Astrocyte (in vitro differentiated cells and primary cell): Measurements from ENCODE around the gene ADGRA3. TPM values are rescaled to one million over a fixed set of nuclear protein-coding genes. Genes with fewer than 3 reads are reported as not detected.

ENCODE experiments used
- DNase-seq: peaks from one replicate; pipeline ENCODE4 v3.0.0-alpha.2; 2010; ENCODE audit warnings: low read depth
- FAIRE-seq: peaks from 2 replicates; lab custom pipeline; 2011; peaks lifted over from hg19 to GRCh38; lab: Jason Lieb, UNC
- H2AFZ ChIP-seq: 2 replicates; pipeline ENCODE4 v1.6.0; 2012; ENCODE audit warnings: low read depth, low read length, inconsistent platforms
- H3K27ac ChIP-seq: 2 replicates; pipeline ENCODE4 v1.5.1; 2011; ENCODE audit warnings: low read depth, low read length, inconsistent platforms
- H3K27me3 ChIP-seq: 2 replicates; pipeline ENCODE4 v1.6.0; 2011; ENCODE audit warnings: low read length, inconsistent platforms; ENCODE audit not compliant: insufficient read depth
- H3K36me3 ChIP-seq: 2 replicates; pipeline ENCODE4 v1.5.1; 2011; ENCODE audit warnings: low read length, inconsistent platforms; ENCODE audit not compliant: insufficient read depth
- H3K4me1 ChIP-seq: 2 replicates; pipeline ENCODE4 v1.5.1; 2011; ENCODE audit warnings: low read length, inconsistent platforms; ENCODE audit not compliant: insufficient read depth
- H3K4me2 ChIP-seq: 2 replicates; pipeline ENCODE4 v1.6.0; 2012; ENCODE audit warnings: low read length, inconsistent platforms
- H3K4me3 ChIP-seq: 2 replicates; pipeline ENCODE4 v1.5.1; 2011; ENCODE audit warnings: low read depth, mild to moderate bottlenecking, low read length, inconsistent platforms; ENCODE audit not compliant: insufficient read depth
- H3K79me2 ChIP-seq: 2 replicates; pipeline ENCODE4 v1.6.0; 2012; ENCODE audit warnings: mild to moderate bottlenecking, low read length, inconsistent platforms; ENCODE audit not compliant: insufficient read depth
- H3K9ac ChIP-seq: 2 replicates; pipeline ENCODE4 v1.6.0; 2012; ENCODE audit warnings: mild to moderate bottlenecking, low read length, inconsistent platforms
- H3K9me3 ChIP-seq: 2 replicates; pipeline ENCODE4 v1.5.1; 2012; ENCODE audit warnings: low read depth, mild to moderate bottlenecking, low read length, inconsistent platforms; ENCODE audit not compliant: insufficient read depth
- H4K20me1 ChIP-seq: 2 replicates; pipeline ENCODE4 v1.6.0; 2012; ENCODE audit warnings: low read length, inconsistent platforms; ENCODE audit not compliant: insufficient read depth
- H3K27ac Mint-ChIP-seq: one replicate; pipeline ENCODE4 v1.8.0; 2021; ENCODE audit warnings: mild to moderate bottlenecking, mixed read lengths; ENCODE audit not compliant: unreplicated experiment
- H3K27me3 Mint-ChIP-seq: one replicate; pipeline ENCODE4 v1.8.0; 2021; ENCODE audit warnings: low read depth, mixed read lengths; ENCODE audit not compliant: unreplicated experiment
- H3K36me3 Mint-ChIP-seq: one replicate; pipeline ENCODE4 v1.8.0; 2021; ENCODE audit warnings: low read depth, mixed read lengths; ENCODE audit not compliant: unreplicated experiment
- H3K4me1 Mint-ChIP-seq: one replicate; pipeline ENCODE4 v1.8.0; 2021; ENCODE audit warnings: low read depth, mixed read lengths; ENCODE audit not compliant: unreplicated experiment
- H3K4me3 Mint-ChIP-seq: one replicate; pipeline ENCODE4 v1.8.0; 2021; ENCODE audit warnings: mild to moderate bottlenecking, moderate library complexity, mixed read lengths; ENCODE audit not compliant: unreplicated experiment
- H3K9me3 Mint-ChIP-seq: one replicate; pipeline ENCODE4 v1.8.0; 2021; ENCODE audit warnings: mild to moderate bottlenecking, mixed read lengths; ENCODE audit not compliant: unreplicated experiment
- CTCF ChIP-seq: IDR thresholded peaks from 2 replicates; pipeline ENCODE4 v1.5.1; 2011; ENCODE audit warnings: low read depth, mild to moderate bottlenecking, inconsistent platforms, low read length, moderate library complexity; ENCODE audit not compliant: insufficient read depth
- EZH2 ChIP-seq: IDR thresholded peaks from 2 replicates; pipeline ENCODE4 v1.6.1; 2012; ENCODE audit warnings: mild to moderate bottlenecking, low read length, inconsistent platforms; ENCODE audit not compliant: insufficient read depth
- total RNA-seq: library from RNA; stranded (reverse); gene quantifications from 2 replicates; pipeline ENCODE4 v1.2.1, GENCODE V29; 2021

Gene ADGRA3
- total RNA-seq, 1 donor from 2014 or later: 27.3 TPM

- Histone ChIP-seq H3K9ac (no peak overlapping the region), H3K9me3 (no peaks in the 10 kb centered on the region), H2AFZ (no peak overlapping the region), H3K27ac (no peak overlapping the region), H3K4me3 (no peak overlapping the region), H3K4me2 (no peak overlapping the region), H3K4me1 (no peaks in the 10 kb centered on the region), H3K27me3 (no peaks in the 10 kb centered on the region), H4K20me1 (no peaks in the 10 kb centered on the region), H3K36me3 (peaks cover 2% of the 10 kb centered on the region), H3K79me2 (no peaks in the 10 kb centered on the region)
- H3K4me1 Mint-ChIP-seq: peaks cover 13% of the 10 kb centered on the region
- FAIRE-seq: no peak
- H3K27me3 Mint-ChIP-seq: no peaks in the 10 kb centered on the region
- no peak overlapping the region for H3K4me3 Mint-ChIP-seq
- H3K27ac Mint-ChIP-seq: no peak overlapping the region
- TF ChIP-seq EZH2 (no peak), CTCF (no peak)
- no peak for DNase-seq
- H3K9me3 Mint-ChIP-seq: no peaks in the 10 kb centered on the region
- H3K36me3 Mint-ChIP-seq: peaks cover 4% of the 10 kb centered on the region
Observed at GRCh38 chr4:22414833-22415232, 101.0 kb downstream of the ADGRA3 start.

GRCh38 chr4:22413471-22413870 is 102.4 kb downstream of the ADGRA3 start:
- peaks cover 13% of the 10 kb centered on the region for H3K4me1 Mint-ChIP-seq
- peaks cover 1% of the 10 kb centered on the region for H3K36me3 Mint-ChIP-seq
- Histone ChIP-seq H4K20me1 (no peaks in the 10 kb centered on the region), H3K9me3 (no peaks in the 10 kb centered on the region), H3K4me2 (no peak overlapping the region), H3K79me2 (no peaks in the 10 kb centered on the region), H3K27me3 (no peaks in the 10 kb centered on the region), H3K9ac (no peak overlapping the region), H3K36me3 (no peaks in the 10 kb centered on the region), H3K4me1 (no peaks in the 10 kb centered on the region), H2AFZ (no peak overlapping the region), H3K27ac (no peak overlapping the region), H3K4me3 (no peak overlapping the region)
- H3K4me3 Mint-ChIP-seq: no peak overlapping the region
- no peak overlapping the region for H3K27ac Mint-ChIP-seq
- no peak for FAIRE-seq
- DNase-seq: no peak
- H3K9me3 Mint-ChIP-seq: no peaks in the 10 kb centered on the region
- TF ChIP-seq EZH2: no peak
- TF ChIP-seq CTCF: no peak
- no peaks in the 10 kb centered on the region for H3K27me3 Mint-ChIP-seq

- no peak for TF ChIP-seq EZH2
- TF ChIP-seq CTCF: no peak
- Mint-ChIP-seq H3K4me1 (peaks cover 7% of the 10 kb centered on the region), H3K4me3 (no peak overlapping the region), H3K36me3 (no peaks in the 10 kb centered on the region), H3K27ac (no peak overlapping the region), H3K9me3 (no peaks in the 10 kb centered on the region), H3K27me3 (no peaks in the 10 kb centered on the region)
- H3K4me1 ChIP-seq: no peaks in the 10 kb centered on the region
- DNase-seq (no peak), FAIRE-seq (no peak)
- H2AFZ ChIP-seq: no peak overlapping the region
- H3K9ac ChIP-seq: no peak overlapping the region
- no peaks in the 10 kb centered on the region for H3K36me3 ChIP-seq
- H3K9me3 ChIP-seq: no peaks in the 10 kb centered on the region
- H3K4me3 ChIP-seq: no peak overlapping the region
- H3K4me2 ChIP-seq: no peak overlapping the region
- H3K27ac ChIP-seq: no peak overlapping the region
- H4K20me1 ChIP-seq: no peaks in the 10 kb centered on the region
- no peaks in the 10 kb centered on the region for H3K27me3 ChIP-seq
- no peaks in the 10 kb centered on the region for H3K79me2 ChIP-seq
Observed at GRCh38 chr4:22412013-22412412, 103.9 kb downstream of the ADGRA3 start.
